Fibroblast of lung (primary cell): Measurements from ENCODE around the gene MLXIPL.

Experiments used
- CTCF ChIP-seq, 2 donors: IDR thresholded peaks in 1 of 2; conservative IDR thresholded peaks in 1 of 2; 1 replicate in 1 of 2; 2 replicates in 1 of 2; pipeline ENCODE4 v1.5.1; 2011 to 2012; ENCODE audit warnings: low read length in 2 of 2, control low read depth in 1 of 2, inconsistent platforms in 1 of 2, low read depth in 1 of 2, mild to moderate bottlenecking in 1 of 2
- EZH2 ChIP-seq: IDR thresholded peaks from 2 replicates; pipeline ENCODE4 v1.5.1; 2012; ENCODE audit warnings: low read length, control low read depth, mild to moderate bottlenecking; ENCODE audit errors: missing control alignments

GRCh38 chr7:73623798-73624668, at the start of gene MLXIPL:
- TF ChIP-seq CTCF (conservative IDR thresholded peaks at IDR 0.05 in 1 of 2, IDR thresholded peaks at IDR 0.05 in 1 of 2; ENCODE audit: low read depth in 1 of 2, low read length in 2 of 2): no peak
- TF ChIP-seq EZH2: peak; percentile 70
